CD4-positive, alpha-beta memory T cell (primary cell): Measurements from ENCODE around the gene NBEA. TPM values are rescaled to one million over a fixed set of nuclear protein-coding genes. Genes with fewer than 3 reads are reported as not detected.
"Not testable (repeated sequence)": the region's sequence is repeated elsewhere in the genome, so short reads cannot be mapped to it uniquely, and the experiment has no call there.

Experiments
- CTCF ChIA-PET: fragments of 350-600 bp; sonication (Branson Sonifier 250); formaldehyde crosslinking; loops from one replicate; lab custom pipeline; 2021; ENCODE audit warnings: inconsistent platforms; ENCODE audit not compliant: partially characterized antibody; lab: Charles Lee
- POLR2A ChIA-PET: fragments of 350-600 bp; sonication (Branson Sonifier 250); formaldehyde crosslinking; loops from one replicate; lab custom pipeline; 2021; ENCODE audit not compliant: partially characterized antibody; lab: Charles Lee
- DNase-seq, 5 donors: peaks; one replicate each; pipeline versions ENCODE4 v3.0.0 to v3.0.0-alpha.2; 2020 to 2022; ENCODE audit warnings: mixed read lengths in 1 of 5
- H3K27ac ChIP-seq: one replicate; pipeline ENCODE4 v1.7.0; 2013; ENCODE audit warnings: low read depth, low read length
- H3K27me3 ChIP-seq: 2 replicates; pipeline ENCODE4 v1.7.0; 2013; ENCODE audit warnings: mild to moderate bottlenecking, low read length, moderate library complexity; ENCODE audit not compliant: insufficient read depth
- H3K36me3 ChIP-seq: 2 replicates; pipeline ENCODE4 v1.7.0; 2013; ENCODE audit warnings: mild to moderate bottlenecking, low read length, moderate library complexity; ENCODE audit not compliant: insufficient read depth
- H3K4me1 ChIP-seq: 2 replicates; pipeline ENCODE4 v1.7.0; 2013; ENCODE audit warnings: mild to moderate bottlenecking, low read length, moderate library complexity; ENCODE audit not compliant: insufficient read depth
- H3K4me3 ChIP-seq, 2 donors: one replicate each; pipeline ENCODE4 v1.7.0; 2013; ENCODE audit warnings: low read length in 2 of 2, mild to moderate bottlenecking in 1 of 2
- H3K9me3 ChIP-seq, 2 donors: one replicate each; pipeline ENCODE4 v1.7.0; 2013; ENCODE audit warnings: low read length in 2 of 2, control low read depth in 1 of 2; ENCODE audit not compliant: control insufficient read depth in 1 of 2
- H3K27ac Mint-ChIP-seq, 7 donors: one replicate each; pipeline ENCODE4 v1.8.0; 2020 to 2021; ENCODE audit warnings: mixed read lengths in 7 of 7, mild to moderate bottlenecking in 6 of 7, inconsistent platforms in 3 of 7, moderate library complexity in 3 of 7
- H3K27me3 Mint-ChIP-seq, 2 donors: one replicate each; pipeline ENCODE4 v1.8.0; 2020 to 2021; ENCODE audit warnings: mixed read lengths in 2 of 2
- H3K36me3 Mint-ChIP-seq, 2 donors: one replicate each; pipeline ENCODE4 v1.8.0; 2020 to 2021; ENCODE audit warnings: mixed read lengths in 2 of 2, inconsistent platforms in 1 of 2, mild to moderate bottlenecking in 1 of 2
- H3K4me1 Mint-ChIP-seq, 4 donors: one replicate each; pipeline ENCODE4 v1.8.0; 2020 to 2021; ENCODE audit warnings: mixed read lengths in 4 of 4, mild to moderate bottlenecking in 1 of 4
- H3K4me3 Mint-ChIP-seq, 8 donors: one replicate each; pipeline ENCODE4 v1.8.0; 2020 to 2021; ENCODE audit warnings: mixed read lengths in 8 of 8, mild to moderate bottlenecking in 7 of 8, moderate library complexity in 6 of 8, inconsistent platforms in 3 of 8
- H3K9me3 Mint-ChIP-seq, 8 donors: one replicate each; pipeline ENCODE4 v1.8.0; 2020 to 2021; ENCODE audit warnings: mixed read lengths in 8 of 8, mild to moderate bottlenecking in 5 of 8, inconsistent platforms in 3 of 8, moderate library complexity in 1 of 8
- intact Hi-C: fragments of 100-400 bp; cut with micrococcal nuclease; formaldehyde crosslinking; loops from one replicate; pipeline ENCODE4 v1.15.1; 2023
- polyA plus RNA-seq, 2 donors: library from polyadenylated mRNA; unstranded; fragments of 300-500 nt; fragmentation: Illumina TruSeq; gene quantifications; one replicate each; pipeline ENCODE4 v1.2.3, GENCODE V29; 2021
- total RNA-seq, 2 experiments: library from RNA; stranded (reverse); gene quantifications; one replicate each; pipeline ENCODE4 v1.2.3, GENCODE V29; 2021

Gene NBEA
- total and polyA plus RNA-seq, 4 experiments from 2014 or later, result 0.48 to 1.8 (median 1.1) TPM

DNA sequence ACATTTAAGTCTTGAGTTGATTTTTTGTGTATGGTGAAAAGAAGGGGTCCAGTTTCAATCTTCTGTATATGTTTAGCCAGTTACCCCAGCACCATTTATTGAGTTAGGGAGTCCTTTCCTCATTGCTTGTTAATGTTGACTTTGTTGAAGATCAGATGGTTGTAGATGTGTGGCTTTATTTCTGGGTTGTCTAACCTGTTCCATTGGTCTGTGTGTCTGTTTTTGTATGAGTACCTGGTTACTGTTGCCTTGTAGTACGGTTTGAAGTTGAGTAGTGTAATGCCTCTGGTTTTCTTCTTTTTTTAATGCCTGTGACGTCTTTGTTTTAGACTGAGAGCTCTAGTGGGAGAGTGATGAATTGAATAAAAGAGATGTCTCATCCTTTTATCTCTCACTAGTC is 83.2 kb downstream of the NBEA start:
- Mint-ChIP-seq H3K9me3 (peaks cover 7 to 45% (median 16%) of the 10 kb centered on the region in 8 donors), H3K36me3 (no peaks in the 10 kb centered on the region), H3K4me3 (no peak overlapping the region), H3K27me3 (no peaks in the 10 kb centered on the region), H3K4me1 (no peaks in the 10 kb centered on the region), H3K27ac (no peak overlapping the region)
- H3K4me3 ChIP-seq, result no peak overlapping the region
- no peak for DNase-seq
- intact Hi-C loops, result no loop called here
- H3K9me3 ChIP-seq, result no peaks in the 10 kb centered on the region
- ChIA-PET POLR2A (no interaction called here), CTCF (no interaction called here)
- no peaks in the 10 kb centered on the region for H3K4me1 ChIP-seq
- H3K36me3 ChIP-seq, result no peaks in the 10 kb centered on the region
- no peak overlapping the region for H3K27ac ChIP-seq
- no peaks in the 10 kb centered on the region for H3K27me3 ChIP-seq

DNA sequence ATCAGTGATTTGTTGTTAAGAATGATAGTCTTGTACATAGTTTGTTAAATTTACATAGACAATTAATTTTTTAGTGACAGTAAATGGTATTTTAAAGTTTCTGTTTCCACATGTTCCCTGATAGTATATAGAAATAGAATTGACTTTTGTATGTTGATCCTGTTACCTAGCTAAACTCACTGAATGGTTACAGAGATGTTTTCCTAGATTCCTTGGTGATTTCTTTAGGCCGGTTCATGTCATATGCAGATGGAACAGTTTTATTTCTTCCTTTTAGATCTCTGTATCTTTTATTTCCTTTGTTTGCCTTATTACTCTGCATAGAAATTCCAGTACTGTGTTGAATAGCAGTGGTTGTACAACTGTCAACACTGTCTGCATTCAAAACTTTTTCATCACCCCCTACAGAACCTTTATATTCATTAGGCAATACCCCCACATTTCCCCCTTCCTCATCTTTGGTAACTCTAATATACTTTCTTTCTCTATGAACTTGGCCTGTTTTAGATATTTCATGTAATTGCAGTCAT is 86.3 kb downstream of the NBEA start:
- H3K36me3 Mint-ChIP-seq, result peaks cover 0 to 4% of the 10 kb centered on the region in 2 donors
- Histone ChIP-seq H3K27ac (no peak overlapping the region), H3K4me3 (no peak overlapping the region), H3K27me3 (no peaks in the 10 kb centered on the region), H3K9me3 (peaks cover 0 to 5% of the 10 kb centered on the region in 2 donors), H3K4me1 (no peaks in the 10 kb centered on the region), H3K36me3 (no peaks in the 10 kb centered on the region)
- H3K27me3 Mint-ChIP-seq, result no peaks in the 10 kb centered on the region
- H3K4me1 Mint-ChIP-seq, result no peaks in the 10 kb centered on the region
- no peak overlapping the region for H3K27ac Mint-ChIP-seq
- intact Hi-C loops, result no loop called here
- no peak overlapping the region for H3K4me3 Mint-ChIP-seq
- CTCF ChIA-PET, result no interaction called here
- no peak for DNase-seq
- H3K9me3 Mint-ChIP-seq, result peaks cover 3 to 61% (median 29%) of the 10 kb centered on the region in 8 donors
- POLR2A ChIA-PET, result no interaction called here

DNA sequence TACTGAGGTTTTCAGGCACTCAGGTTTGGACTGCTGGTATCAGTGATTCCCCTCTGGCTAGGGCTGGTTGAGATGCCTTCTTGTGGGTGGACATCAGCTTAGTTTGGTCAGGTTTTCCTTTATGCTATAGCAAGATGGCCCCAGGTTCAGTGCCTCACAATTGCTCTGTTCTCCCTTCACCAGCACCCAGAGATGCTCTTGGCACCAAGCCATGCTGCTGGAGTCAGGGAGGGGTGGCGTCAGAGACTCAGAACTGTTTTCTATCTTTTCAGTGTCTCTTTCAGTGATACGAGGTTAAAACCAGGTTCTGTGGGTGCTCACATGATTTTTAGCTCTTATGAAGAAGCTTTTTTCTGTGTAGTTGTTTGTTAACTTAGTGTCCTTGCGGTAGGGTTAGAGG is 96.9 kb downstream of the NBEA start:
- H3K27me3 ChIP-seq, result no peaks in the 10 kb centered on the region
- Mint-ChIP-seq H3K4me1 (no peaks in the 10 kb centered on the region), H3K9me3 (peaks cover 3 to 26% (median 12%) of the 10 kb centered on the region in 8 donors), H3K4me3 (no peak overlapping the region), H3K36me3 (no peaks in the 10 kb centered on the region), H3K27ac (no peak overlapping the region), H3K27me3 (no peaks in the 10 kb centered on the region)
- no peak overlapping the region for H3K4me3 ChIP-seq
- ChIA-PET POLR2A (no interaction called here), CTCF (no interaction called here)
- no peaks in the 10 kb centered on the region for H3K4me1 ChIP-seq
- H3K36me3 ChIP-seq, result no peaks in the 10 kb centered on the region
- intact Hi-C loops, result no loop called here
- no peak for DNase-seq
- no peak overlapping the region for H3K27ac ChIP-seq
- no peaks in the 10 kb centered on the region for H3K9me3 ChIP-seq

DNA sequence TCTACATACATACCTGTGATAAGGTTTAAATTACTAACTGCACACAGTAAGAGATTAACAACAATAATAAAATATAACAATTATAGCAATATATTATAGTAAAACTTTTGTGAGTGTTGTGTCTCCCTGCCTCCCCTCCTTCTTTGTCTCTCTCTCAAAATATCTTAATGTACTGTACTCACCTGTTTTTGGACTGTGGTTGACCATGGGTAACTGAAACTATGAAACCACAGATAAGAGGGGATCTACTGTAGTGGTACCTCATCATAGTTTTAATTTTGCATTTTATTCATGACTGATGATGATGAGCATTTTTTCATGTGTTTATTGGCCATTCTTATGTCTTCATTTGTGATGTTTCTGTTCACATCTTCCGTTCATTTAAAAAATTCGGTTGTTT is 104.5 kb downstream of the NBEA start:
- ChIA-PET CTCF (no interaction called here), POLR2A (no interaction called here)
- Mint-ChIP-seq H3K27me3 (no peaks in the 10 kb centered on the region), H3K4me3 (no peak overlapping the region), H3K4me1 (no peaks in the 10 kb centered on the region), H3K9me3 (peaks cover 0 to 1% (median 0%) of the 10 kb centered on the region in 8 donors), H3K36me3 (no peaks in the 10 kb centered on the region), H3K27ac (no peak overlapping the region)
- Histone ChIP-seq H3K27ac (no peak overlapping the region), H3K36me3 (no peaks in the 10 kb centered on the region), H3K27me3 (no peaks in the 10 kb centered on the region), H3K4me3 (no peak overlapping the region), H3K9me3 (no peaks in the 10 kb centered on the region), H3K4me1 (no peaks in the 10 kb centered on the region)
- intact Hi-C loops, result no loop called here
- DNase-seq, result no peak

DNA sequence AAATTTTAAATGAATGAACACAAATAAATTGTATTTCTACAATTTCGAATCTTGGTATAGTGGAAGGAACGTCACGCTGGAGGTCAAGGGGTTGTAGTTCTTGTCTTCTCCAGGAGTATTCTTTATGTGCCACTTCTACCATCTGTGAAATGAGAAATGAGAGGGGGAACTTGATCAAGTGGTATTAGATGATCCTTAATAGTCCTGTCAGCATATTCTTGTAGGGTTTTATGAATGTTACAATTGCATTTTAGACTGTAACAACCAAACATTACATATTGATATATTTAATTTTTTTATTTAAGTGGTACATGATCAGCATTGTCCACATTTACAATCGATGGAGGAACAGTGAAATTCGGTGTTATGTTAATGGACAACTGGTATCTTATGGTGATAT is 113.6 kb downstream of the NBEA start:
- ChIA-PET POLR2A (no interaction called here), CTCF (no interaction called here)
- no peaks in the 10 kb centered on the region for H3K9me3 ChIP-seq
- Mint-ChIP-seq H3K27ac (no peak overlapping the region), H3K4me3 (no peak overlapping the region), H3K27me3 (no peaks in the 10 kb centered on the region), H3K4me1 (no peaks in the 10 kb centered on the region), H3K36me3 (no peaks in the 10 kb centered on the region), H3K9me3 (peaks cover 0 to 4% (median 0%) of the 10 kb centered on the region in 8 donors)
- H3K4me3 ChIP-seq, result no peak overlapping the region
- H3K27ac ChIP-seq, result no peak overlapping the region
- no peaks in the 10 kb centered on the region for H3K36me3 ChIP-seq
- no peak for DNase-seq
- H3K27me3 ChIP-seq, result no peaks in the 10 kb centered on the region
- intact Hi-C loops, result no loop called here
- H3K4me1 ChIP-seq, result no peaks in the 10 kb centered on the region

DNA sequence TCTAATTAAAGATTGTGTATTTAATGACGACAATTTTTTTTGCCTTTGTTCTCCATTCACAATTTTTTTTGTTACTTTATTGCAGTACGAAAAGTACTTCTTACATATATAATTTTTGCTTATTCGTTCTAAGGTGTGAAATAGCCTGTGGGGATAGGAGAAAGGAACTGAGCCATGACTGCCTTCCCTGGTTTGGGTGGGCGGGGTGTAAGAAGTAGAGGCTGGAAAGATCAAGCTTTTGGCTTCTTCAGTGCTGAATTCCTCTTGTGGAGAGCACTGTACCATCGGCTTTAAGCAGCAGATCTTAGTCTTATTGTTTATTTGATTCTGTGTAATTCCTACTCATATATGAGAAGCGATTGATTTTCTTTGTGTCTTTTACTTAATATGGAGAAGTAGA is 115.8 kb downstream of the NBEA start:
- no peaks in the 10 kb centered on the region for H3K27me3 ChIP-seq
- ChIA-PET POLR2A (no interaction called here), CTCF (no interaction called here)
- Mint-ChIP-seq H3K4me1 (no peaks in the 10 kb centered on the region), H3K36me3 (no peaks in the 10 kb centered on the region), H3K27me3 (no peaks in the 10 kb centered on the region), H3K4me3 (no peak overlapping the region), H3K27ac (no peak overlapping the region), H3K9me3 (peaks cover 0 to 4% (median 0%) of the 10 kb centered on the region in 8 donors)
- DNase-seq, result no peak
- no peaks in the 10 kb centered on the region for H3K36me3 ChIP-seq
- no peaks in the 10 kb centered on the region for H3K4me1 ChIP-seq
- H3K9me3 ChIP-seq, result no peaks in the 10 kb centered on the region
- no peak overlapping the region for H3K27ac ChIP-seq
- intact Hi-C loops, result no loop called here
- H3K4me3 ChIP-seq, result no peak overlapping the region

DNA sequence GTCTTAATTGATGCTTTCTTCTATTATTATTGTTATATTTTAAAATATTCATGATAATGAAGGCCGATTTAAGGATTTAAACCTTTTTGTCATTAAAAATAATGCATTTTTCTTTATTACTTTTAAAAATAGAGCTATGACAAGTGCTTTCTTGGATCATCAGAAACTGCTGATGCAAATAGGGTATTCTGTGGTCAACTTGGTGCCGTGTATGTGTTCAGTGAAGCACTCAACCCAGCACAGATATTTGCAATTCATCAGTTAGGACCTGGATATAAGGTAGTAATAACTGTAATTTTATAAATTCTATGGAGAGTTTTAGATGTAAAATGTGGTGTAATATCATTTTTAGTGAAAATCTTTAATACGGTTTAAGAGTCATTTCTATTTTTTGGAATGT is 116.5 kb downstream of the NBEA start:
- H3K4me1 Mint-ChIP-seq, H3K36me3 Mint-ChIP-seq, H3K9me3 ChIP-seq, H3K4me3 Mint-ChIP-seq, H3K27ac Mint-ChIP-seq, H3K4me1 ChIP-seq, H3K27ac ChIP-seq, DNase-seq, H3K9me3 Mint-ChIP-seq, H3K4me3 ChIP-seq, intact Hi-C loops, H3K27me3 Mint-ChIP-seq, CTCF ChIA-PET, H3K27me3 ChIP-seq, POLR2A ChIA-PET, H3K36me3 ChIP-seq: not testable (repeated sequence)

DNA sequence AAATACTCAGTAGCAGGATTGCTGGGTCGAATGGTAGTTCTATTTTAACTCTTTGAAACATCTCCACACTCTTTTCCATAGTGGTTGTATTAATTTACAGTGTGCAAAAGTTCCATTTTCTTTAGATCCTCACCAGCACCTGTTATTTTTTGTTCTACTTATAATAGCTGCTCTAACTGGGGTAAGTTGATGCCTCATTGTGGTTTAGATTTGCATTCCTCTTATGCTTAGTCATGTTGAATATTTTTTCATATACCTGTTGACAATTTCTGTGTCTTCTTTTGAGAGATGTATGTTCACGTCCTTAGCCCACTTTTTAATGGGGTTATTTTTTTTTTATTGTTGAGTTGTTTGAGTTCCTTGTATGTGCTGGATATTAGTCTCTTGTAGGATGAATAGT is 144.6 kb downstream of the NBEA start:
- no peaks in the 10 kb centered on the region for H3K4me1 Mint-ChIP-seq
- Histone ChIP-seq H3K27ac (no peak overlapping the region), H3K4me1 (no peaks in the 10 kb centered on the region), H3K36me3 (no peaks in the 10 kb centered on the region), H3K4me3 (no peak overlapping the region), H3K27me3 (no peaks in the 10 kb centered on the region), H3K9me3 (no peaks in the 10 kb centered on the region)
- no peak for DNase-seq
- peaks cover 4 to 34% (median 9%) of the 10 kb centered on the region in 8 donors for H3K9me3 Mint-ChIP-seq
- no peaks in the 10 kb centered on the region for H3K27me3 Mint-ChIP-seq
- ChIA-PET CTCF (no interaction called here), POLR2A (no interaction called here)
- H3K27ac Mint-ChIP-seq, result no peak overlapping the region
- intact Hi-C loops, result no loop called here
- no peaks in the 10 kb centered on the region for H3K36me3 Mint-ChIP-seq
- H3K4me3 Mint-ChIP-seq, result no peak overlapping the region
